Measurements from ENCODE around the gene NSUN4. TPM values are rescaled to one million over a fixed set of nuclear protein-coding genes. Genes with fewer than 3 reads are reported as not detected.
A peak's percentile ranks its signal among the peaks of the same experiment; 100 is the strongest.

Gene NSUN4
- total RNA-seq, 1 donor from 2014 or later, result 16.9 TPM

GRCh38 chr1:46406881-46407608 is 66.4 kb downstream of the NSUN4 start:
- Mint-ChIP-seq H3K27me3 (ENCODE audit: low read depth, unreplicated experiment) (peaks cover 32% of the 10 kb centered on the region), H3K36me3 (ENCODE audit: low read depth, unreplicated experiment) (peaks cover 3% of the 10 kb centered on the region), H3K27ac (ENCODE audit: unreplicated experiment) (no peak overlapping the region), H3K4me1 (ENCODE audit: low read depth, unreplicated experiment) (peaks cover 8% of the 10 kb centered on the region), H3K9me3 (ENCODE audit: unreplicated experiment) (no peaks in the 10 kb centered on the region), H3K4me3 (ENCODE audit: unreplicated experiment) (no peak overlapping the region)
- Histone ChIP-seq H3K4me1 (ENCODE audit: insufficient read depth, low read length) (peaks cover 10% of the 10 kb centered on the region), H3K9ac (ENCODE audit: low read length) (peak overlapping the region; percentile 50), H3K4me2 (ENCODE audit: low read length) (peak overlapping the region; percentile 70), H2AFZ (ENCODE audit: low read depth, low read length) (peak overlapping the region; percentile 75), H3K27ac (ENCODE audit: low read depth, low read length) (no peak overlapping the region), H4K20me1 (ENCODE audit: insufficient read depth, low read length) (no peaks in the 10 kb centered on the region), H3K36me3 (ENCODE audit: insufficient read depth, low read length) (no peaks in the 10 kb centered on the region), H3K79me2 (ENCODE audit: insufficient read depth, low read length) (no peaks in the 10 kb centered on the region), H3K4me3 (ENCODE audit: insufficient read depth, low read depth, low read length) (no peak overlapping the region), H3K9me3 (ENCODE audit: insufficient read depth, low read depth, low read length) (no peaks in the 10 kb centered on the region), H3K27me3 (ENCODE audit: insufficient read depth, low read length) (no peaks in the 10 kb centered on the region)
- DNase-seq (ENCODE audit: low read depth) (no peak), FAIRE-seq (no peak)
- TF ChIP-seq CTCF (IDR thresholded peaks at IDR 0.05; ENCODE audit: insufficient read depth, low read depth, low read length) (no peak), EZH2 (IDR thresholded peaks at IDR 0.05; ENCODE audit: insufficient read depth, low read length) (no peak)

GRCh38 chr1:46407636-46408035 is 67.0 kb downstream of the NSUN4 start:
- Histone ChIP-seq H3K4me3 (ENCODE audit: insufficient read depth, low read depth, low read length) (no peak overlapping the region), H3K79me2 (ENCODE audit: insufficient read depth, low read length) (no peaks in the 10 kb centered on the region), H3K27ac (ENCODE audit: low read depth, low read length) (no peak overlapping the region), H4K20me1 (ENCODE audit: insufficient read depth, low read length) (no peaks in the 10 kb centered on the region), H3K27me3 (ENCODE audit: insufficient read depth, low read length) (no peaks in the 10 kb centered on the region), H2AFZ (ENCODE audit: low read depth, low read length) (no peak overlapping the region), H3K4me1 (ENCODE audit: insufficient read depth, low read length) (peaks cover 10% of the 10 kb centered on the region), H3K9me3 (ENCODE audit: insufficient read depth, low read depth, low read length) (no peaks in the 10 kb centered on the region), H3K4me2 (ENCODE audit: low read length) (no peak overlapping the region), H3K9ac (ENCODE audit: low read length) (no peak overlapping the region), H3K36me3 (ENCODE audit: insufficient read depth, low read length) (no peaks in the 10 kb centered on the region)
- TF ChIP-seq CTCF (IDR thresholded peaks at IDR 0.05; ENCODE audit: insufficient read depth, low read depth, low read length), result no peak
- no peak for TF ChIP-seq EZH2 (IDR thresholded peaks at IDR 0.05; ENCODE audit: insufficient read depth, low read length)
- Mint-ChIP-seq H3K27ac (ENCODE audit: unreplicated experiment) (no peak overlapping the region), H3K36me3 (ENCODE audit: low read depth, unreplicated experiment) (peaks cover 3% of the 10 kb centered on the region), H3K27me3 (ENCODE audit: low read depth, unreplicated experiment) (peaks cover 32% of the 10 kb centered on the region), H3K4me1 (ENCODE audit: low read depth, unreplicated experiment) (peaks cover 8% of the 10 kb centered on the region), H3K4me3 (ENCODE audit: unreplicated experiment) (no peak overlapping the region), H3K9me3 (ENCODE audit: unreplicated experiment) (no peaks in the 10 kb centered on the region)
- FAIRE-seq (no peak), DNase-seq (ENCODE audit: low read depth) (no peak)
